Cardiac muscle cell (in vitro differentiated cells and primary cell): ENCODE data around the gene HDAC10. TPM values are rescaled to one million over a fixed set of nuclear protein-coding genes. Genes with fewer than 3 reads are reported as not detected.

ENCODE experiments used
- DNase-seq, 2 donors: peaks; one replicate each; pipeline versions ENCODE4 v3.0.0 to v3.0.0-alpha.2; 2010 to 2017; ENCODE audit warnings: low read depth in 1 of 2, low spot score in 1 of 2
- H3K27ac ChIP-seq: fragments of 200-600 bp; sonication (generic); 2 replicates; pipeline ENCODE4 v1.5.1; 2016
- H3K27me3 ChIP-seq: fragments of 200-600 bp; sonication (generic); 2 replicates; pipeline ENCODE4 v1.6.0; 2016; ENCODE audit warnings: control low read depth
- H3K36me3 ChIP-seq: fragments of 200-600 bp; sonication (generic); 2 replicates; pipeline ENCODE4 v1.5.1; 2016; ENCODE audit warnings: control low read depth
- H3K4me1 ChIP-seq: fragments of 200-600 bp; sonication (generic); 2 replicates; pipeline ENCODE4 v1.8.1; 2017; ENCODE audit warnings: low read depth, mild to moderate bottlenecking, mixed run types
- H3K4me3 ChIP-seq: fragments of 200-600 bp; sonication (generic); 2 replicates; pipeline ENCODE4 v1.5.1; 2016; ENCODE audit warnings: mild to moderate bottlenecking
- H3K9me3 ChIP-seq: fragments of 200-600 bp; sonication (generic); 2 replicates; pipeline ENCODE4 v1.5.1; 2017; ENCODE audit warnings: low read depth, mild to moderate bottlenecking, control low read depth
- polyA plus RNA-seq: library from polyadenylated mRNA; unstranded; fragments of >200 nt; fragmentation: Nextera tagmentation; extraction: Ambion mirVana; gene quantifications from 2 replicates; pipeline ENCODE4 v1.2.1, GENCODE V29; 2016
- total RNA-seq: library from RNA; depleted of rRNA; stranded (reverse); fragments of >200 nt; gene quantifications from 2 replicates; pipeline ENCODE4 v1.2.3, GENCODE V29; 2016
- TF ChIP-seq, protein P1 (sequence below): IDR thresholded peaks from 2 replicates; pipeline ENCODE4 v1.5.1; 2012; ENCODE audit warnings: low read depth, mild to moderate bottlenecking, low read length

Gene HDAC10
- total and polyA plus RNA-seq, 2 experiments from 2014 or later: 19.8 to 57.3 TPM

DNA sequence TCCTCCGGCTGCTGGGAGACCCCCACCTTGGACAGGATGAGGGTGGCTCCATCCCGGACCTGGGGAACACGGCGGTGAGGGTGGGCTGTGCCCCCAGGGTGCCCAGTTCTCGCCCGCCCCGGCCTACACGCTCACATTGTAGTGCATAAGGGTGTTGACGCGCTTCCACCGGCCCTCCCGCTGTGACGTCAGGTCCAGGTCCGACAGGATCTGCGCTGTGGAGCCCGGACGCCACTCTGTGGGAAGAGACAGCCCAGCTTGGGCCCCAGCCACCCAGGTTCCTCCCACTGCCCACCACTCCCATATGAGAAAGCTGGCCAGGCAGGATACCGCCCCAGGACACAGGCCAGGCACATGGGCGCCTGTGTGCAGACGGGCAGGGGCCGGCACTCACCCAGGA, 27.4 kb upstream of the HDAC10 start:
- H3K27me3 ChIP-seq: no peaks in the 10 kb centered on the region
- H3K4me3 ChIP-seq: no peak overlapping the region
- no peak overlapping the region for H3K27ac ChIP-seq
- TF ChIP-seq, protein P1, sequence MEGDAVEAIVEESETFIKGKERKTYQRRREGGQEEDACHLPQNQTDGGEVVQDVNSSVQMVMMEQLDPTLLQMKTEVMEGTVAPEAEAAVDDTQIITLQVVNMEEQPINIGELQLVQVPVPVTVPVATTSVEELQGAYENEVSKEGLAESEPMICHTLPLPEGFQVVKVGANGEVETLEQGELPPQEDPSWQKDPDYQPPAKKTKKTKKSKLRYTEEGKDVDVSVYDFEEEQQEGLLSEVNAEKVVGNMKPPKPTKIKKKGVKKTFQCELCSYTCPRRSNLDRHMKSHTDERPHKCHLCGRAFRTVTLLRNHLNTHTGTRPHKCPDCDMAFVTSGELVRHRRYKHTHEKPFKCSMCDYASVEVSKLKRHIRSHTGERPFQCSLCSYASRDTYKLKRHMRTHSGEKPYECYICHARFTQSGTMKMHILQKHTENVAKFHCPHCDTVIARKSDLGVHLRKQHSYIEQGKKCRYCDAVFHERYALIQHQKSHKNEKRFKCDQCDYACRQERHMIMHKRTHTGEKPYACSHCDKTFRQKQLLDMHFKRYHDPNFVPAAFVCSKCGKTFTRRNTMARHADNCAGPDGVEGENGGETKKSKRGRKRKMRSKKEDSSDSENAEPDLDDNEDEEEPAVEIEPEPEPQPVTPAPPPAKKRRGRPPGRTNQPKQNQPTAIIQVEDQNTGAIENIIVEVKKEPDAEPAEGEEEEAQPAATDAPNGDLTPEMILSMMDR: no peak
- peaks cover 2% of the 10 kb centered on the region for H3K4me1 ChIP-seq
- H3K36me3 ChIP-seq: peaks cover 49% of the 10 kb centered on the region
- no peak for DNase-seq
- H3K9me3 ChIP-seq: no peaks in the 10 kb centered on the region

DNA sequence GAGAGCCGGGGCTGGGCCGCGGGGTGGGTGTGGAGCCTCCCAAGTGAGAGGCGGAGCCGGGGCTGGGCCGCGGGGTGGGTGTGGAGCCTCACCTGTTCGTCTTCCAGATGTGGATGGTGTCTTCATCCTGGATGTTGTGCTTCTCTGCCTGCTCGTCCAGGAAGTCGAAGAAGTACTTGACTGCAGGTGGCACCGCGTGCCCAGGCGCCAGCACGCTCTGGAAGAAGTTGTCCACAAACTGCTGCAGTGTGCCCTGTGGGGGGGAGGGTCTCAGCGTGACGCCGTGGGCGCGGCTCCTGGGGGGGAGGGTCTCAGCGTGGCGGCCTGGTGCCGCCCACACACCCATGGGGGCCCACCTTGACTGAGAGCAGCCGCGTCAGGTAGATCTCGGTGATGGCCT, 26.7 kb upstream of the HDAC10 start:
- Histone ChIP-seq H3K36me3 (peaks cover 42% of the 10 kb centered on the region), H3K4me1 (peaks cover 2% of the 10 kb centered on the region), H3K27me3 (no peaks in the 10 kb centered on the region), H3K27ac (no peak overlapping the region), H3K4me3 (no peak overlapping the region), H3K9me3 (no peaks in the 10 kb centered on the region)
- DNase-seq: no peak
- TF ChIP-seq, protein P1: no peak

DNA sequence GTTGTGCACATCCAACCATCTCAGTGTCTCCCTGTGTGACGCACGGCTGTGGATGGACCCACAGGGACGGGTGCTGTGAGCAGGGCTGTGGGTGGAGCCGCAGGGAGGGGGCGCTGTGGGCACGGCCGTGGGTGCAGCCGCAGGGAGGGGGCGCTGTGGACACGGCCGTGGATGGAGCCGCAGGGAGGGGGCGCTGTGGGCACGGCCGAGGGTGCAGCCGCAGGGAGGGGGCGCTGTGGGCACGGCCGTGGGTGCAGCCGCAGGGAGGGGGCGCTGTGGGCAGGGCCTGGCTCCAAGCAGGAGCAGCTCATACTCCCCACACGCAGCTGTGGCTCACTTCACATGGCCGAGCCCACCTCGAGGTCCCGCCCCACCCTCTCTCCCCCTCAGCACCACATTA, 25.1 kb upstream of the HDAC10 start:
- H3K9me3 ChIP-seq: no peaks in the 10 kb centered on the region
- peaks cover 16% of the 10 kb centered on the region for H3K27me3 ChIP-seq
- TF ChIP-seq, protein P1: peak; percentile 44
- DNase-seq: peak; percentile 29 to 72
- no peak overlapping the region for H3K4me3 ChIP-seq
- peaks cover 30% of the 10 kb centered on the region for H3K36me3 ChIP-seq
- H3K4me1 ChIP-seq: peaks cover 6% of the 10 kb centered on the region
- H3K27ac ChIP-seq: no peak overlapping the region

DNA sequence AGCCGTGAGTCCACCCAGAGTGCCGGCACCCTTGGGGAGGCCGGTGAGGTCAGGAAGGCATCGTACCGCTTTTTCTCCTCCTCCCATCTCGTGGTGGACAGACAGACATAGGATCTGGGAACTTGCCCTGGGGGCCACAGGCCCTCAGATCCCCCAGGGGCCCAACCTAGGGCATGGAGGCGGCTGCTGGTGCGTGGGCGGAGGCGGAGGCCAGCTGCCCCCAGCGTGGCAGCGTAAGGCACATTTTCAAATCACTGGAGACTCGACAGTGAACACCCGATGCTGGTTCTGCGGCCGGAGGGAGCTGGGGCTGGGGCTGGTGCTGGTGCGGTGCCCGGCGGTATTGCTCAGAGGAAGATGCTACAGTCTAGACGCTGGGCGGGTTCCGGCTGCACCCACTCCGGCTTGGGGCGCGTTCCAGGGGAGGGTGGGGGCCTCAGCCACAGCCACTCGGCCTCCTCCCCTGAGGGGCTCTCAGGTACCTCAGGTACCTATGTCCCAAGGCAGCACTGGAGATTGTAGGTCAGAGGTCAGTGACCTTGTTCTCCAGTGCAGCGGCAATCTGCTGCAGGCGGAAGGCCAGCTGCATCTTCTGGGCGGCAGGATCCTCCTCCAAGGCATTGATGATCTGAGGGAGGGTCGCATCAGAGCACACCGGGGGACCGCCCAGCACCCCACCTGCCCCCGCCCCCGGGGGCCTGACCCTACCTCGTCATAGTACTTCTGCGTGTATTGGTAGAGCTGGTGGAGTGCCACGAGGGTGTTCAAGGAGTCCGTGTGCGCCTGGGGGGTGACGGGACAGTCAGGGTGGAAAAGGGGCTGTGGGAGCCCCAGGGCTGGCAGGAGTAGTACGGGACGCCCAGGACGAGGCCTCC, 24.4 kb upstream of the HDAC10 start:
- DNase-seq: no peak
- peaks cover 9% of the 10 kb centered on the region for H3K4me1 ChIP-seq
- TF ChIP-seq, protein P1: no peak
- no peak overlapping the region for H3K27ac ChIP-seq
- H3K27me3 ChIP-seq: peaks cover 23% of the 10 kb centered on the region
- no peak overlapping the region for H3K4me3 ChIP-seq
- peaks cover 22% of the 10 kb centered on the region for H3K36me3 ChIP-seq
- no peaks in the 10 kb centered on the region for H3K9me3 ChIP-seq

DNA sequence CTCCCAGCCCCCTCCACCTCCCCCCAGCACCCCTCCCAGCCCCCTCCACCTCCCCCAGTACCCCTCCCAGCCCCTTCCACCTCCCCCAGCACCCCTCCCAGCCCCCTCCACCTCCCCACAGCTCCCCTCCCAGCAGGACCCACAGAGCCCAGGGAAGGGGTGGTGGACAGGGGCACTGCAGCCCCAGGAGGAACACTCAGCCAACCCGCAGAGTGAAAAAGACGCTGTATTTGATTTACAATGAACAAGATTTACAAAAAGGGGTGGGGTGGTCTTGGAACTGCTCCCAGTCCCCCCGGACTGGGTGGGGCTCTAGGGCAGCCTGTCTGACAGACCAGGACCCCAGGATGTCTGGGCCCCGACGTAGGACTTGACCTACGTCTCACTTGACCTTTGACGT, 23.7 kb upstream of the HDAC10 start:
- peaks cover 9% of the 10 kb centered on the region for H3K4me1 ChIP-seq
- H3K4me3 ChIP-seq: no peak overlapping the region
- peaks cover 17% of the 10 kb centered on the region for H3K36me3 ChIP-seq
- no peak overlapping the region for H3K27ac ChIP-seq
- TF ChIP-seq, protein P1: no peak
- no peak for DNase-seq
- no peaks in the 10 kb centered on the region for H3K9me3 ChIP-seq
- H3K27me3 ChIP-seq: peaks cover 30% of the 10 kb centered on the region
